Keratinocyte (primary cell): ENCODE results near the gene ZC3H12C. TPM values are rescaled to one million over a fixed set of nuclear protein-coding genes. Genes with fewer than 3 reads are reported as not detected.
A peak's percentile ranks its signal among the peaks of the same experiment; 100 is the strongest.

Experiments used
- DNase-seq: peaks from one replicate; pipeline ENCODE4 v3.0.0-alpha.2; 2011; ENCODE audit warnings: low read depth, missing footprints, low spot score
- FAIRE-seq: peaks from 2 replicates; lab custom pipeline; 2011; peaks lifted over from hg19 to GRCh38; lab: Jason Lieb, UNC
- H2AFZ ChIP-seq: 2 replicates; pipeline ENCODE4 v1.6.0; 2012; ENCODE audit warnings: low read length, control low read depth, inconsistent platforms; ENCODE audit not compliant: control insufficient read depth
- H3K27ac ChIP-seq: 2 replicates; pipeline ENCODE4 v1.5.1; 2011; ENCODE audit warnings: low read length; ENCODE audit not compliant: control insufficient read depth, insufficient read depth
- H3K27me3 ChIP-seq: 3 replicates; pipeline ENCODE4 v1.6.0; 2011; ENCODE audit warnings: low read length; ENCODE audit not compliant: control insufficient read depth, insufficient read depth; ENCODE audit errors: extremely low read depth
- H3K36me3 ChIP-seq, 2 experiments: 2 replicates in 1 of 2; 3 replicates in 1 of 2; pipeline ENCODE4 v1.5.1; 2011; ENCODE audit warnings: low read length in 2 of 2, mild to moderate bottlenecking in 1 of 2; ENCODE audit not compliant: control insufficient read depth in 2 of 2, insufficient read depth in 2 of 2; ENCODE audit errors: extremely low read depth in 1 of 2
- H3K4me1 ChIP-seq: 3 replicates; pipeline ENCODE4 v1.5.1; 2011; ENCODE audit warnings: low read length; ENCODE audit not compliant: control insufficient read depth, insufficient read depth; ENCODE audit errors: extremely low read depth
- H3K4me2 ChIP-seq: 3 replicates; pipeline ENCODE4 v1.6.0; 2011; ENCODE audit warnings: low read depth, low read length; ENCODE audit not compliant: control insufficient read depth, insufficient read depth; ENCODE audit errors: extremely low read depth
- H3K4me3 ChIP-seq, 3 experiments: fragments of 200-600 bp in 1 of 3; sonication (generic) in 1 of 3; 2 replicates in 2 of 3; 3 replicates in 1 of 3; pipeline ENCODE4 v1.5.1; 2011 to 2016; ENCODE audit warnings: low read length in 3 of 3, mild to moderate bottlenecking in 3 of 3, control low read depth in 2 of 3, inconsistent platforms in 1 of 3, low read depth in 1 of 3, mixed read lengths in 1 of 3, mixed run types in 1 of 3, moderate library complexity in 1 of 3; ENCODE audit not compliant: control insufficient read depth in 2 of 3, insufficient read depth in 2 of 3; ENCODE audit errors: extremely low read depth in 1 of 3
- H3K79me2 ChIP-seq: 2 replicates; pipeline ENCODE4 v1.6.0; 2012; ENCODE audit warnings: low read length; ENCODE audit not compliant: control insufficient read depth, insufficient read depth
- H3K9ac ChIP-seq: 3 replicates; pipeline ENCODE4 v1.6.0; 2011; ENCODE audit warnings: low read length; ENCODE audit not compliant: control insufficient read depth, insufficient read depth; ENCODE audit errors: extremely low read depth
- H3K9me1 ChIP-seq: 3 replicates; pipeline ENCODE4 v1.6.0; 2011; ENCODE audit warnings: low read length; ENCODE audit not compliant: control insufficient read depth, insufficient read depth; ENCODE audit errors: extremely low read depth
- H3K9me3 ChIP-seq: 2 replicates; pipeline ENCODE4 v1.5.1; 2012; ENCODE audit warnings: low read depth, low read length; ENCODE audit not compliant: control insufficient read depth
- H4K20me1 ChIP-seq: 3 replicates; pipeline ENCODE4 v1.6.0; 2011; ENCODE audit warnings: low read length; ENCODE audit not compliant: control insufficient read depth, insufficient read depth; ENCODE audit errors: extremely low read depth
- CTCF ChIP-seq, 3 experiments: IDR thresholded peaks in 1 of 3; conservative IDR thresholded peaks in 1 of 3; optimal IDR thresholded peaks in 1 of 3; 2 replicates in 2 of 3; 3 replicates in 1 of 3; pipeline versions ENCODE3 to v1.5.1; 2011; ENCODE audit warnings: low read length in 3 of 3, mild to moderate bottlenecking in 3 of 3, moderate library complexity in 2 of 3, control low read depth in 1 of 3, inconsistent platforms in 1 of 3; ENCODE audit not compliant: insufficient read depth in 2 of 3; ENCODE audit errors: extremely low read depth in 1 of 3
- EZH2 ChIP-seq: IDR thresholded peaks from one replicate; pipeline ENCODE4 v1.6.1; 2012; ENCODE audit warnings: inconsistent platforms, mild to moderate bottlenecking, low read length, moderate library complexity
- dilution Hi-C: fragments of 300-500 bp; cut with MboI; formaldehyde crosslinking; loops from one replicate; pipeline ENCODE4 v1.7.0; 2020; ENCODE audit warnings: low sequenced_read_pairs; ENCODE audit not compliant: extremely low pct_ligation_motif_present
- polyA plus RNA-seq, 5 experiments: library from polyadenylated mRNA; depleted of rRNA in 3 of 5; stranded (reverse) in 3 of 5; stranded (forward) in 1 of 5; unstranded in 1 of 5; fragments of >200 nt; gene quantifications; 1 replicate in 1 of 5; 2 replicates in 3 of 5; 3 replicates in 1 of 5; pipeline versions ENCODE4 v1.2.1 to v1.2.3, GENCODE V29; 2011 to 2012; ENCODE audit warnings: missing spikeins in 2 of 5, low read depth in 1 of 5, low replicate concordance in 1 of 5

The ZC3H12C gene
- polyA plus RNA-seq, 1 donor (not counting 4 experiments of a cell fraction or from before 2014, with no cell fraction given) = 13.9 TPM

DNA sequence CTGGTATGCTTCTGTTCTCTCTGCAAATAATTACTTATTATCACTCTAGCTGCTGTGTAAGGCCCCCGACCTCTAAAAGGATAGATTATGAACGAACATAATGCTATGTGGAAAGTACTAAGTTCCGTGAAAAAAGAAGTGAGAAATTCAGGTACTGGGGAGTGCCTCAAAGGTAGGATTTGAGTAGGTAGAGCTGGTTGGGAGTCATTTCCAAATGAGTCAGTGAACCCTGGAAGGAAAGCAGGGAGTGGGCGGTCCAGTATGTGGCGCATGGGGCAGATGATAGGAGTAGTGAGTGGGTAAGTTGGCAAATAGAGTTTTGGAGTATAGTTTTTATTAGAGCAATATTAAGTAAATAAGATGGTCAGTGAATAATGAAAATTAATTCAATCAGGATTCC, 2.4 kb downstream of the ZC3H12C start:
- Histone ChIP-seq H3K9me3 (no peaks in the 10 kb centered on the region), H3K4me2 (peak overlapping the region; percentile 80), H3K27ac (peak overlapping the region; percentile 79), H3K4me3 (peak overlapping the region; percentile 8 to 77 (median 49)), H3K27me3 (no peaks in the 10 kb centered on the region), H3K9me1 (no peaks in the 10 kb centered on the region), H3K79me2 (peaks cover 64% of the 10 kb centered on the region), H3K36me3 (peaks cover 0 to 3% of the 10 kb centered on the region in 2 experiments), H3K9ac (peak overlapping the region; percentile 94), H3K4me1 (peaks cover 29% of the 10 kb centered on the region), H4K20me1 (no peaks in the 10 kb centered on the region), H2AFZ (no peak overlapping the region)
- TF ChIP-seq EZH2 = no peak
- no peak for TF ChIP-seq CTCF (optimal IDR thresholded peaks at IDR 0.05 in 1 of 3, IDR thresholded peaks at IDR 0.05 in 1 of 3, conservative IDR thresholded peaks at IDR 0.05 in 1 of 3; ENCODE audit: extremely low read depth in 1 of 3, insufficient read depth in 2 of 3, low read length in 3 of 3)
- peak; percentile 60 for FAIRE-seq
- DNase-seq = no peak
- dilution Hi-C loops = no loop called here

- no peak overlapping the region for H3K9ac ChIP-seq
Measured at GRCh38 chr11:110096496-110096895, 3.3 kb downstream of the ZC3H12C start.

More at GRCh38 chr11:110096496-110096895, 3.3 kb downstream of the ZC3H12C start:
- Histone ChIP-seq H4K20me1 (no peaks in the 10 kb centered on the region), H3K4me2 (peak overlapping the region; percentile 0), H3K4me3 (no peak overlapping the region), H3K9me1 (no peaks in the 10 kb centered on the region), H3K9me3 (no peaks in the 10 kb centered on the region), H3K27me3 (no peaks in the 10 kb centered on the region), H3K79me2 (peaks cover 71% of the 10 kb centered on the region), H3K36me3 (peaks cover 0 to 3% of the 10 kb centered on the region in 2 experiments), H3K27ac (no peak overlapping the region), H2AFZ (no peak overlapping the region), H3K4me1 (peaks cover 29% of the 10 kb centered on the region)
- TF ChIP-seq EZH2 (no peak), CTCF (optimal IDR thresholded peaks at IDR 0.05 in 1 of 3, IDR thresholded peaks at IDR 0.05 in 1 of 3, conservative IDR thresholded peaks at IDR 0.05 in 1 of 3; ENCODE audit: extremely low read depth in 1 of 3, insufficient read depth in 2 of 3, low read length in 3 of 3) (no peak)
- no peak for DNase-seq
- no peak for FAIRE-seq
- dilution Hi-C loops = no loop called here
